Measurements from ENCODE around the gene SDCCAG8.
"Not testable (repeated sequence)": the region's sequence is repeated elsewhere in the genome, so short reads cannot be mapped to it uniquely, and the experiment has no call there.

SDCCAG8 gene

DNA sequence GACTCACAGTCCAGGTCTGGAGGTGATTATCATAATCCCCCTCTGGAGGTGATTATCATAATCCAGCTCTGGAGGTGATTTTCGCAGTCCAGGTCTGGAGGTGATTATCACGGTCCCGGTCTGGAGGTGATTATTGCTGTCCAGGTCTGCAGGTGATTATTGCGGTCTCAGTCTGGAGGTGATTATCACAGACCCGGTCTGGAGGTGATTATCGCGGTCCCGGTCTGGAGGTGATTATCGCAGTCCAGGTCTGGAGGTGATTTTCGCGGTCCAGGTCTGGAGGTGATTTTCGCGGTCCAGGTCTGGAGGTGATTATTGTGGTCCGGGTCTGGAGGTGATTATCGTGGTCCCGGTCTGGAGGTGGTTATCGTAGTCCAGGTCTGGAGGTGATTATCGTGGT is 76.6 kb downstream of the SDCCAG8 start:
- no peak for DNase-seq (ENCODE audit: low read depth, low spot score)

DNA sequence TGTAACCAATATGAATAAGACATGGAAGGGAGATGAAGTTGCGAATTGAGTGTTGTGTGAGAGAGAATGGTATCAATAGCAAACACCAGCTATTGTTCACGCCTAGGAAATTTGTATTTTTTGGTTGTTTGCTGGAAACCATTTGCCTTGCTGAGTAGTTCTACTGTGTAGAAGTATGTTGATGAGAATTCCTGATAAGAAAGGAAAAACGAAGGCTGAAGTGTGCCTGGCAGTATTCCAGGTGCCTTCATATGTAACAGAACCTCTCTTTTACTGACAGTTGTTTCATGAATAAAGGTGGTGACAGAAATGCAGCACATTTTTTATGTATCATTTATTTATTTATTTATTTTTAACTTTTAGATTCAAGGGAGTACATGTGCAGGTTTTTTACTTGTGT is 79.5 kb downstream of the SDCCAG8 start:
- no peak for DNase-seq (ENCODE audit: low read depth, low spot score)

DNA sequence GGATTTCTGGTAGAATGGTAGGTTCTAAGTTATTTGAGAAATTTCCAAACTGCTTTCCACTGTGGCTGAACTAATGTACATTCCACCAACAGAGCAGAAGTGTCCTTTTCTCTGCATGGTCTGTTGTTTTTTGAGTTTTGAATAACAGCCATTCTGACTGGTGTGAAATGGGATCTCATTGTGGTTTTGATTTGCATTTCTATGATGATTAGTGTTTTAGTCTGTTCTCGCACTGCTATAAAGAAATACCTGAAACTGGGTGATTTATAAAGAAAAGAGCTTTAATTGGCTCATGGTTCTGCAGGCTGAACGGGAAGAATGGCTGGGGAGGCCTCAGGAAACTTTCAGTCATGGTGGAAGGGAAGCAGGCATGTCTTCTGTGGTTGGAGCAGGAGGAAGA is 80.3 kb downstream of the SDCCAG8 start:
- DNase-seq (ENCODE audit: low read depth, low spot score), result no peak

DNA sequence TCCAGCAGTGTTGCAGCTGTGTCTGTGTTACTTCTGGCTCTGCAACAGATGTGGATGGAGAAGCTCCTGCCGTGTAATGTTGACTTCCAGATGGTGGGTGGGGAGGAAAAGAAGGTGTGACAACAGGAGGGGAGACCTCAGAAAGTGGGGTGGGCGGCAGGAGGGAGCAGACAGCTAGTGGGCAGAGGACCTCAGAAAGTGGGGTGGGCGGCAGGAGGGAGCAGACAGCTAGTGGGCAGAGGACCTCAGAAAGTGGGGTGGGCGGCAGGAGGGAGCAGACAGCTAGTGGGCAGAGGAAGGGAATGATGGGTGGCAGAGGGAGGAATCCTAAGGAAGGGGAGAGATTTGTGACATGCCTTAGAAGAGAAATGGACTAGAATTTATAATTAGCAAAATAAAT is 83.0 kb downstream of the SDCCAG8 start:
- DNase-seq (ENCODE audit: low read depth, low spot score), result not testable (repeated sequence)

DNA sequence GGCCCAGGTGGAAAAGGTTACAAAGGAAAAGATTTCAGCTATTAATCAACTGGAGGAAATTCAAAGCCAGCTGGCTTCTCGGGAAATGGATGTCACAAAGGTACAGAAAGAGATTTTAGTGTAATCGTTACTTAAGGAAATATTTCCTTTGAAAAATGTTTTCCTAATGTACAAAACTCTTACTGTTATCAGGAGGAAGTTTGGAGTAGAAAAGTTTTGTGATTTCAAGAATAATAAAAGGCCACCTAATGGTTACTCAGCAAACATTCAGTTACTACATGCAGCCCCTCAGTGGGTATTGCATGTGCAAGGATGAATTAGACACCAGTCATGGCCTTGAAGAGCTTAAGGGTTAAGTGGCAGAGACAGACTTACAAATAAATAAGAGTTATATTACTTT is 85.2 kb downstream of the SDCCAG8 start:
- DNase-seq (ENCODE audit: low read depth, low spot score), result no peak

DNA sequence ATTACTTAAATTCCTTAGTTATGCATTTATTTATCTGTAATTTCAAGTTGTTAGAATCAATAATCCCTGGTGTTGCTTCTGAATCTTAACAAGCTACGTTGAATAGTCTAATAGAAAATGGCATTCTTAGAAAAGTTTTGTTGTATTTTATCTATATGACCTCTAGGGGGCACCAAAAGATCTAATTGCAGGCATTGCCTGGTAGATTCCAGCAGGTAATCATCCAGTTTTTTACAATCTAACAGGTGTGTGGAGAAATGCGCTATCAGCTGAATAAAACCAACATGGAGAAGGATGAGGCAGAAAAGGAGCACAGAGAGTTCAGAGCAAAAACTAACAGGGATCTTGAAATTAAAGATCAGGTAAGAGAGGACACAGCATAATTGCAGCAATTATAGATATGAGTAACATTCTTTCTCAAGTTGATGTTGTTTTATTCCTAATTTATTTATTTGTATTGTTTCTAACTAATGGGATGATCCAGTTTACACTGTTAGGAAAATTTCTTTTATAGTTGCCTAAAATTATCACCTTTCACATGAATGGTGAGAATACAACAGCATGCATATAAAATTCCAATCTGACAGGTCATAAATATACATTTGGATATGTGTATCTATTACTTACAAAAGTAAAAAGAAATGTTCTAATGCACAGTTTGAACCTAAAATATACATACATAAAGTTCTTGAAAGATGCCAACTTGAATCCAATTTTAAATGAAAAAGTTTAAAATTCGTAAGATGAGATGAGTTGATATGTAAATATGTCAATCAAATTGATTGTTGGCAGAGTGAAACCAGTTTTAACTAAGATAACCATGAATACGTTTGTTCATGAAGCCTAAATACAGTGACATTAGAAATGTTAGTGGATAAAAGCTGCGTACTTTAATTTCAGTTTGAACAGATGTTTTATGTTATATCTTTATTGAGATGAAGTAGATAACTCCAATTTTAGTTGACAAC is 88.4 kb downstream of the SDCCAG8 start:
- no peak for DNase-seq (ENCODE audit: low read depth, low spot score)

DNA sequence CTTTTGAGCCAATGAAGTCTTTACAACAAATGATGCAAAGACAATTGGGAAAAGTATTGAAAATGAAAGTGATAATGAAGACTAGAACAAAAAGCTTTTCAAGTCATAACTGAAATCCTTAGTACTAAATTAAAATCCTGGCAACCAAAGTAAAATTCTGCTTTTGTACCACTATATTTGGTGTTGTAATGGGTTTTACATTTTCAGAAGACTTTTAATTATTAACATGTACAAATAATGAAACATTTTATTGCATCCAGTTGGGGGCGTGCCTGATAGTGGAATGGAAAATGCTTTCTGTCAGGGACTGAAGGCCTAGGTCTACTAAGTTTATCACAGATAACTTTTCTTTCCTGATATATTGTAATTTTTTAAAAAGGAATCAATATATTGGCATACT is 89.4 kb downstream of the SDCCAG8 start:
- no peak for DNase-seq (ENCODE audit: low read depth, low spot score)

DNA sequence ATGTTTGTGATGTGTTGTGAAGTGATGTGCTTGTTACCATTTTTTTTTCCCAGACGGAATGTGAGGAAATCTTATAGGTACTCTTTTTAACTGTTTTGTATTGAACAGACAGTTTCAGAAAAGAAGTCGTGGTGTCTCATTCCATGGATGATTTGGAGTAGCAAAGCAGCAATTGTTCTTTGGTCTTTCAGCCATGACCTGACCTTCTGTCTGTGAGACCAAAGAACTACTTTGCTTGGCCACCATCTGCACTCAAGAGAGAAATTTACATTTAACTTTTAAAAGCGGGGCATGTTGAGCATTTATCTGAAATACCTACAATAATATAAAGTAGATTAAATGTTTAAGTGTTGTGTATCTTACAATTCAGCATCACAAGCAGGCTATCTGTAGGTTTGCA is 90.2 kb downstream of the SDCCAG8 start:
- no peak for DNase-seq (ENCODE audit: low read depth, low spot score)

DNA sequence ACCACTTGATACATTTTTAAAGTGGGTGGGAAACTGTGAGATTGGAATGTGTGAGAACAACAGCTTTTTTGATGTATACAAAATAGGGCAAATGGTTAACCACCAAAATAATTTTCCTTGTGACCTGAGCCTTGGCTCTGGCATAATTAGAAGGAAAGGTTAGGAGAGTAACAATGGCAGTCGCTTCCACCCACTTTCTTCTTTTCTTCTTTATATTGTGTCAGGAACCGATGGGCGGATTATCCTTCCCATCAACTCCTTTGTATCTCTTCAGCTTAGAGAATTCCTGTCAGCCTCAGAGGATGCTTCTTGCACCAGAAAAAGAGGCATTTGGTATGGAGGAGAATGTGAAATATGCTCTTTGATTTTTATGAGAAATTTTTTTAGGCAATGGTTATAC is 90.6 kb downstream of the SDCCAG8 start:
- no peak for DNase-seq (ENCODE audit: low read depth, low spot score)

DNA sequence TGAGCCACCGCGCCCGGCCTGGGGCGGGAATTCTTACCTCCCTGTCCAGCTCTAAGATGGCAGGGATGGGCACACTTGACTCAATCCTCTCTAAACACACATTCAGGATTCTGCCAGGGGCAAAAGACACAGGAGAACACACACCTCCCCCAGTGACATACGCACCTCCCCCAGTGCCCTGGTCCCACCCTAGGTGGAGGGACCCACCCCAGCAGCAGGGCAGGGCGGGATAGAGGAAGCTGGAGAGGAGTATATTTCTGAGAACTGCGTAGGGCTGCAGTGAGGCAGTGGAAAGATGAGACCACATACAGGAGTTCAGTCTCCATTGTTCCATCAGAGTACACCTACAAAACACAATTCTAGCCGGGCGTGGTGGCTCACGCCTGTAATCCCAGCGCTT is 92.5 kb downstream of the SDCCAG8 start:
- DNase-seq (ENCODE audit: low read depth, low spot score), result no peak

DNA sequence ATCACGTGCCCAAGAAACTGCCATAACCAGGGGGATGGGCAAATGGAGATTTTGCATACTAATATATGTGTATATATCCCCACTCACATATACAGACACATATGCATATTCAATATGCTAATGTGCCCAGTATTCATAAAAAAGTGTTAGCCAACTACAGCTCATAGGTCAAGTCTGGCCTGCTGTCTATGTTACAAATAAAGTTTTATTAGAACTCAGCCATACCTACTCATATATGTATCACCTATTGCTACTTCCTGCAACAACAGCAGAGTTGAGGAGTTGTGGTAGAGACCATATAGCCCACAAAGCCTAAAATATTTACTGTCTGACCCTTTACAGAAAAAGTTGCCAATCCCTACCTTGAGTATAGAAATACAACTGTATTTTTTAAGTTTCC is 93.3 kb downstream of the SDCCAG8 start:
- no peak for DNase-seq (ENCODE audit: low read depth, low spot score)

DNA sequence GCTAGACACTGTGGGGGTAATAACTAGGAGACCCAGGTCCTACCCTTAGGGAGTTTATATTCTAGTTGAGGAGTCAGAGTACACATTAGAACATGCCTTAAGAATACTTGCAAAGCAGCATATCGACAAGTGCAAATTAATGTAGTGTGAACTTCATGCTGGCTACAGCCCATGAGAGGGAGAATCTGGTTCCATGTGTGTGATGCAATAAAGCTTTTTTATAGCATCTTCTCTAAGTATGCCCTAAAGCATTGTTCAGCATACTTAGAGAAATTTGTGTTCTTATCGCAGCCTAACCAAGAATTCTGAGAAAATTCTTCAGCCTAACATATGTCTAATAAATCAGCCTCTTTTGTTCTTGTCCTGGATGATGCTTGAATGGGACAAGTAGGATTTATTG is 95.5 kb downstream of the SDCCAG8 start:
- no peak for DNase-seq (ENCODE audit: low read depth, low spot score)

DNA sequence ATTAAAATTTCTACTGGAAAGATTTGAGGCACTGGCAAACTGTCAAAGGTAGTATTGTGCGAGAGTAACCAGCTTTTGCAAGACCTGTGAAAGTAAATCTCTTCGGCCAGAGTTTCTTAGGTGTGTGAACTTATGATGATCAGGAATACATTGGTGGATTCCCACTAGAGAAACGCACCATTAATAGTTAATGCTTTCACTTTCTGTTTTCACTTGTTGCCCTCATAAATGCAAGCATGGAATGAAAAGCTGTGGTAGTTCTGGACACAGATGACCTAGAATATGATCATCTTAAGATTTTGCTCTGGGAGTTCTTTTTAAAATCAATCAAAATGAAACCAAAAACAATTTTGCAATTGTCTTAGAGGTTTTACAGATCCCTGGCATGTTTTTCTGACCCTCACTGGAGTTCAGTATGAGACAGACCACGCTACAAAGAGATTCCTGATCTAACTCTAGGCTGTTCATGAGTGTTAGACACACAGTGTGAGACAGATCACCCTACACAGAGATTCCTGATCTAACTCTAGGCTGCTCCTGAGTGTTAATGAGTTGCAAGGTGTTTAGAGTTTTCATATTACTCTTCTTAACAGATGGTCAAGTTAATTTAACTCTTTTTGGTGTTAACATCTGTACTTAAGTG is 98.8 kb downstream of the SDCCAG8 start:
- no peak for DNase-seq (ENCODE audit: low read depth, low spot score)

DNA sequence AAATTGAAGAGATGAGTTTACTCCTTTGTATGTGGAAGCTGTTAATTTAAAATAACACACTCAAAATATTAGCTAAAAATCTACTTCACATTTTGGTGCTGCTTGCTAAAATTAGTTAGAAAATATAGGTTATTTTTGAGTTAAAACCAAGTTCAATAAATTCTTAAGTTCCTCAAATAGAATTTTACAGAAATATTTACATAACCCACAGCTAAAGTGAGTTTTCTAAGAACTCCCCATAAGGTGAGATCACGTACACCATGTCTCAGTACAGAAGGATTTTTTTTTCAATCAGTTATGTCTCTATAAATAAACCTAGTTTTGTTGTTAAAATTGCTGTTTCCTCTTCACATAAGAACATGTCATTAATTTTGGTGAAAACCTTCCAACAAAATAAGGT is 108.0 kb downstream of the SDCCAG8 start:
- DNase-seq (ENCODE audit: low read depth, low spot score), result no peak

DNA sequence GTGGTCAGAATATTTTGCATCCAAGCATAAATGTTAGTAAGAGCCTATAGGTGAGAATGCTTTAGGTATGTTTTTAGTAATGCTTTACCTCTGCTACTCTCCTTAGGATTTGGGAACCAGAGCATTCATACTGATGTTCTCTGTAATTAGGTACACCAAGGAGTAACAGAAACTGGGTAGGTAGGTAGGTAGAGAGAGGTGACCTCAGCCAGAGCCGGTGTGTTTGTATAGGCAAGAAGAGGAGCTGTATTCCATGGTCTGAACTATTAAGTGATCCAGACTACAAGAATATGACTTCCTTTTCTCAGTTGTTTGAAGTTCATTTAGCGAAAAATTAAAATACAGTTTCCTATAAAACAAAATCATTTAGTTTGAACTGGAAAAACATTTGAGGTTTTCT is 108.5 kb downstream of the SDCCAG8 start:
- DNase-seq (ENCODE audit: low read depth, low spot score), result no peak

DNA sequence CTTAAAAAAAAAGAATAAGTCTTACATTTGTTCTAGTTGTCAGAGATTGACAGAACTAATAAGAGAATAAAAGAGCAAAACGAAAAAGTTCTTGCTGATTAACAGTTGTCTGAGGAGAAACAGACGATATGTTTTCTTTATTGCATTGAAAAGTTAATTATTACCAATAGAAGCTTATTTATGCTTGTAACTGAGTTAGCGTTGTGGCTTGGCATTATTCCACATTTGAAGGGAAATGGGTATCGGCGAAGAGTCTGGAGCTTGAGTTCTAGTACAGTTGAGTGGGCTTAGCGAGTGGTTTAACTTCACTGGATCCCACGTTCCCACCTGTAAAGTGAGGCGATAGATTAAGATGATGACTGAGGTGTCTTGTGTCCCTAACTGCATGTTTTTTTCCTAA is 109.0 kb downstream of the SDCCAG8 start:
- DNase-seq (ENCODE audit: low read depth, low spot score), result no peak

DNA sequence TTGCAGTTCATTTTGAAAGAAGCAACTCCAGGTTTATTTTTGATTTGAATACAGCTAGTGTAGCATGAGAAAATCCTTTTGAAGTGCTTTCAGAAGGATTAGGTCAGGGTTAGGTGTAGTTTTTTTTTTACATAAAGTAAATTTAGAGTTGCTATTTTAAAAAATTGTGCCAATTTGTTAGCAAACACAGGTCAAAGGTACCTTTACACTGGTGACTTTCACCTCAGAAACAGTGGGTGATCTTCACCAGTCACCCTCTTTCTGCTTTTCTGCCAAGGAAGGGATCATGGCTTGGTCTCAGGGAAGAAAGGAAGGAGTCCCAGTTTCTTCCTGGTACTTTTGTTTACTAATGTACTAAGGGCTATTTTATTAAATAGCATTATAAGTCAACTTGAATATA is 111.5 kb downstream of the SDCCAG8 start:
- DNase-seq (ENCODE audit: low read depth, low spot score), result no peak

DNA sequence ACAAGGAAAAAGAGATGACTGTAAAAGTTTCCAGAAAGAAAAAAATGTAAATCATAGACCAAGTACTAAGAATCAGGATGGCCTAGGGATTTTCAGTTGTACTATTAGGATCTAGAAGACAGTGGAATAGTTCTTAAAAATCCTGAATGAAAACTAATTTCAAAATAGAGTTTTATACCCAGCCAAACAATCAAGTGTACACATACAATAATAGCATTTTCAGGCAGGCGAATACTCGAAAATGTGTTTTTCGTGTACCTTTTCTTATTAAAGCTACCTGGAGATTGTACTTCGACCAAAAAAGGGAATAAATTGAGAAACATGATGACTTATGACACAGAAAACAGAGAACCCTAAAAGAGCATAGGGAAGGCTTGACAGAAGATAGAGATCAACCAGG is 118.6 kb downstream of the SDCCAG8 start:
- DNase-seq (ENCODE audit: low read depth, low spot score), result no peak

DNA sequence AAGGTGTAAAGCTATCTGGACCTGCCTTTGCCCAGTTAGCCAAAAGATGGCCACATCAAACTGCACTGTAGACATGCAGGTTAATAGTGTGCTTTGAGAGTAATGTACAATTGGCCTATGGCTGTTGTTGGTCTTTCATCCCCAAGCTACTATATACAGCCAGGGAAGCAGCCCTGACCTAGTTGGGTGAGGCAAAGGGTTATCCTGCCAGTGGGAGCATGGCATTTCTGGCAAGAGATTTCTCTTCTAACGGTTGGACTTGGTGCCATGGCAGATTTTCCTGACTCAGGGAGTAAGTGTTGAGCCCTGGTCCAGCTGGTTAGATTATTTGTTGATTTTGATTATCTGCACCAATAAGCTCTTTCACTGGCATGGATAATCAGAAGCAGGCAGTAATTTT is 119.8 kb downstream of the SDCCAG8 start:
- DNase-seq (ENCODE audit: low read depth, low spot score), result no peak

DNA sequence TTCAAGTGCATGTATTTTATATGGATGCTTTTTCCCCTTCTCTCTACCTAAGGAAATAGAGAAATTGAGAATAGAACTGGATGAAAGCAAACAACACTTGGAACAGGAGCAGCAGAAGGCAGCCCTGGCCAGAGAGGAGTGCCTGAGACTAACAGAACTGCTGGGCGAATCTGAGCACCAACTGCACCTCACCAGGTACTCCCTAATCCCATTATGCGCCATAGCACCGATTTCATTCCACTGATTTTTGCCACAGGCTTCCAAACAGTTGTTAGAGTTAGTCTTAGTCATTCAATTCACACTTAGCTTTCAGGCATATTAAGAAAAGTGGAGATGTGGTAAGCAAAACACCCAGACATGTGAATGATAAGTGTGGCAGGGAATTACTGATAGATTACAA is 122.8 kb downstream of the SDCCAG8 start:
- DNase-seq (ENCODE audit: low read depth, low spot score), result no peak

DNA sequence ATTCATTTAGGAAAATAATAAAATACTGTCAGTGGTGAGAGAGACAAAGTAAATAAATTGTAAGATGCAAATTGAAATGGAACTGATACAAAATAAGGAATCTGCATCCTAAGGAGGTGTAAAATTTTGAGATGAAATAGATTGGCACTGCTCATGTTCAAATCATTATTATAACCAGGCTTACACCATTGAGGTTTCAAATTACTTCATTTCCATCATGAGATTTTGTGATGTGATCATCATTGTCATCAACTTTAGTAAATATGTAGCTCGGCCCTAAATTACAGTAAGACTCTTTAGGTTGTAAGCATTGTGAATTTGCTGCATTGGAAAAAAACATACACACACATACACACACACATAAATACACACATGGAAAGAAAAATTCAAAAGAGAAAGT is 123.4 kb downstream of the SDCCAG8 start:
- no peak for DNase-seq (ENCODE audit: low read depth, low spot score)

DNA sequence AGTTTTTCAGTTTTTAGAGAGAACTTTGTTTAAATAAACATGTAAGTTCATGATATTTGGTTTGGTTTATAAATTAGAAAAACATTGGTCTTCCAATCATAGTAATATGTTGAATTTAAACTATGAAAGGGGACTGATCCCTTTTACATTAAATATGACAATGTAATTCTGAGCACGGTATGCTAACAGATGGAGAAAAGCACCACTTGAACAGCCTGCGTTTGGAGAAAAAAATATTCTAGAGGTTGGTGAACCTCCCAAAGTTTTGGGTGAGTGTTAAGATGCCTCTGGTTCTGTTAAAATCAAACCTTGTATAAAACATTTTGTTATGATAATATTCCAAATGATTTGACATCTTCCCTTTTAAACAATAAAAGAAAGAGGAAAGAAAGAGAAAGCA is 123.9 kb downstream of the SDCCAG8 start:
- DNase-seq (ENCODE audit: low read depth, low spot score), result no peak

DNA sequence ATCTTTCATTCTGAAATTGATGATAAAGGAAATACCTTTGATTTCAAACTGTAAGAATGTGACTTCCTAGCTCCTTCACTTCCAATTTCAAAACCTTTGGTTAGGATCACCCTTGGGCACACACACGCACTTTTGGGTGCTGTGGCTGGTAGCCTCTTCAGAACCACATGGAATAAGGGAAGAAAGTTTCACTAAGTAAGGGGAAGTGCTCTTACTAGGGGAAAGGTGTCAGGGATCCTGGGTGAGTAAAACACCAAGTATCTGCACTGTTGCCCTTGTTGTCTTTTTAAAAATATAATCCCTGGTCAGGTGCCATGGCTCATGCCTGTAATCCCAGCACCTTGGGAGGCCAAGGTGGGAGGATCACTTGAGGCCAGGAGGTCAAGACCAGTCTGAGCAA is 132.4 kb downstream of the SDCCAG8 start:
- no peak for DNase-seq (ENCODE audit: low read depth, low spot score)

Data from ELF-1 (cell line).